WTC11 (cell line): ENCODE results near the gene PFKP. TPM values are rescaled to one million over a fixed set of nuclear protein-coding genes. Genes with fewer than 3 reads are reported as not detected.

Experiments
- ATAC-seq: fragments of 200-7000 bp; cut with Tn5 transposase; 2 replicates; pipeline ENCODE4 v1.10.0; 2021; ENCODE audit warnings: mild to moderate bottlenecking, moderate library complexity
- CTCF ChIA-PET: fragments of 300-600 bp; sonication (Branson Sonifier 250); formaldehyde crosslinking; loops from one replicate; lab custom pipeline; 2021; ENCODE audit warnings: antibody characterized with exemption; lab: Charles Lee
- POLR2A ChIA-PET: fragments of 350-600 bp; sonication (Branson Sonifier 250); formaldehyde crosslinking; loops from one replicate; lab custom pipeline; 2021; ENCODE audit warnings: antibody characterized with exemption; lab: Charles Lee
- DNase-seq: peaks from one replicate; pipeline ENCODE4 v3.0.0; 2021; ENCODE audit warnings: low spot score
- H3K27ac Mint-ChIP-seq: 2 replicates; pipeline ENCODE4 v1.8.0; 2021; ENCODE audit warnings: mixed read lengths
- H3K27me3 Mint-ChIP-seq: 2 replicates; pipeline ENCODE4 v1.8.0; 2021; ENCODE audit warnings: low read depth, mild to moderate bottlenecking, moderate library complexity, mixed read lengths
- H3K36me3 Mint-ChIP-seq: 2 replicates; pipeline ENCODE4 v1.8.0; 2021; ENCODE audit warnings: mixed read lengths
- H3K4me1 Mint-ChIP-seq: 2 replicates; pipeline ENCODE4 v1.8.0; 2022; ENCODE audit warnings: mixed read lengths
- H3K4me3 Mint-ChIP-seq: 2 replicates; pipeline ENCODE4 v1.8.0; 2021; ENCODE audit warnings: mild to moderate bottlenecking, moderate library complexity, mixed read lengths
- H3K9me3 Mint-ChIP-seq: 2 replicates; pipeline ENCODE4 v1.8.0; 2021; ENCODE audit warnings: mixed read lengths
- GABPB1 ChIP-seq: sonication (generic); formaldehyde crosslinking; IDR thresholded peaks from 2 replicates; pipeline ENCODE4 v1.8.1; 2023; ENCODE audit warnings: mild to moderate bottlenecking, missing genetic modification reagents
- HMGXB4 ChIP-seq: sonication (generic); formaldehyde crosslinking; IDR thresholded peaks from 2 replicates; pipeline ENCODE4 v1.8.1; 2023; ENCODE audit warnings: mild to moderate bottlenecking, moderate library complexity, missing genetic modification reagents
- IRF2 ChIP-seq: sonication (generic); formaldehyde crosslinking; IDR thresholded peaks from 2 replicates; pipeline ENCODE4 v1.8.0; 2022; ENCODE audit warnings: low read depth, missing genetic modification reagents, borderline replicate concordance
- MYBL2 ChIP-seq: sonication (generic); formaldehyde crosslinking; IDR thresholded peaks from 2 replicates; pipeline ENCODE4 v1.8.1; 2023; ENCODE audit warnings: mild to moderate bottlenecking, moderate library complexity, missing genetic modification reagents
- NR3C1 ChIP-seq: sonication (generic); formaldehyde crosslinking; conservative IDR thresholded peaks from 2 replicates; pipeline ENCODE4 v1.8.1; 2023; ENCODE audit warnings: low read depth, mild to moderate bottlenecking, missing genetic modification reagents
- OVOL2 ChIP-seq: fragments of 250-450 bp; sonication (Bioruptor Pico); IDR thresholded peaks from 2 replicates; pipeline ENCODE4 v1.9.0; 2021; ENCODE audit warnings: mild to moderate bottlenecking, borderline replicate concordance
- RORB ChIP-seq: fragments of 250-450 bp; sonication (Bioruptor Pico); IDR thresholded peaks from 2 replicates; pipeline ENCODE4 v1.9.0; 2021; ENCODE audit warnings: mild to moderate bottlenecking
- SP1 ChIP-seq: sonication (generic); formaldehyde crosslinking; conservative IDR thresholded peaks from 2 replicates; pipeline ENCODE4 v1.8.1; 2022; ENCODE audit warnings: missing genetic modification reagents
- TEAD4 ChIP-seq: sonication (generic); formaldehyde crosslinking; IDR thresholded peaks from 2 replicates; pipeline ENCODE4 v1.8.0; 2022; ENCODE audit warnings: mild to moderate bottlenecking, missing genetic modification reagents
- ZBTB21 ChIP-seq: sonication (generic); formaldehyde crosslinking; IDR thresholded peaks from 2 replicates; pipeline ENCODE4 v1.8.1; 2023; ENCODE audit warnings: mild to moderate bottlenecking, missing genetic modification reagents, borderline replicate concordance
- ZNF512 ChIP-seq: sonication (generic); formaldehyde crosslinking; IDR thresholded peaks from 2 replicates; pipeline ENCODE4 v1.8.1; 2022; ENCODE audit warnings: missing genetic modification reagents, borderline replicate concordance
- ZNF671 ChIP-seq: fragments of 250-450 bp; sonication (Bioruptor Pico); IDR thresholded peaks from 2 replicates; pipeline ENCODE4 v1.8.0; 2021; ENCODE audit warnings: mild to moderate bottlenecking
- total RNA-seq: library from RNA; stranded (reverse); gene quantifications from 3 replicates; pipeline ENCODE4 v1.2.3, GENCODE V29; 2021
- TF ChIP-seq, protein P1 (sequence below): sonication (generic); formaldehyde crosslinking; conservative IDR thresholded peaks from 2 replicates; pipeline ENCODE4 v1.8.1; 2023; ENCODE audit warnings: mild to moderate bottlenecking, low read depth, missing genetic modification reagents, moderate library complexity
- TF ChIP-seq, protein P2 (sequence below): fragments of 250-450 bp; sonication (Bioruptor Pico); conservative IDR thresholded peaks from 2 replicates; pipeline ENCODE4 v1.9.0; 2021; ENCODE audit warnings: mild to moderate bottlenecking
- TF ChIP-seq, protein P3 (sequence below): sonication (generic); formaldehyde crosslinking; IDR thresholded peaks from 2 replicates; pipeline ENCODE4 v1.8.0; 2022; ENCODE audit warnings: missing genetic modification reagents
- TF ChIP-seq, protein P4 (sequence below): fragments of 200-600 bp; IDR thresholded peaks from 2 replicates; pipeline ENCODE4 v1.8.0; 2022; ENCODE audit warnings: antibody characterized with exemption

Gene PFKP
- total RNA-seq, 1 experiment from 2014 or later, result 127 TPM

DNA sequence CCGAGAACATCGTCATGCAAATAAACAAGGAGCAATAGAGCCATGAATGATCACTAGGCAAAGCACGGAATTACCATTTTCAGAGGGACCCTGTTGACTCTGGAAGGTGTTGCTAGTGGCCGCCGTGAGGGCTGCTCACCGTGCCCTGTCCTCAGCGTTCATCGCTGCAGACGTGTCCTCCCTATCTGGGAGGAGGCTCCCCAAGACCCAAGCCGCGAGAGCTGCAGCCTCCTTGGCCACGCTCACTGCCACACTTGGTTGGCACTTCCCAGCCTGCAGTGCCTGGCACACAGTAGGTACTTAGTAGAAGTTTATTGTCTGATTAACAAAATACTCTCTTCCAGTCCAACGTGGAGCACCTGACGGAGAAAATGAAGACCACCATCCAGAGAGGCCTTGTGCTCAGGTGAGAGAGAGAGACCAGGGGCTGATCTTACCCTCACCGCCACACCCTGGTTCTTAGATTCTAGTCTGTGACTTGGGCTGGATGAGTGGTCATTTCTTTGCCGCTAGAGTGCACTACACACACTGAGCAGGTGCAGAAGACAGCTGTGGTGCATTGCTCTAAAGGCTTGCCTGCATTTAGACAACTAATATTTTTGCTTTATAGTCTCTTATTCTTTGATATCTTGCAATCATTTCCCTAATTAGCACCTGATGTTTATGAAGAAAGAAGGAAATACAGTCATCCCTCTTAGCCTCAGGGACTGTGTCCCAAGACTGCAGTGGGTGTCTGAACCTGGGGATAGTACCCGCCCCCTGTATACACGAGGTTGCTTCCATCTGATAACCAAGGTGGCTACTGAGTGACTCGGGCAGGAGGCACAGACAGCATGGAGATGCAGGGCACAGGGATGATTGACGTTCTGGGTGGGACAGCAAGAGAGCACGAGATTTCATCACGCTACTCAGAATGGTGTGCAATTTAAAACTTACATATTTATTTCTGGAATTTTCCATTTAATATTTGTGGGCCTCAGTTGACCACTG, 65.0 kb downstream of the PFKP start:
- H3K27ac Mint-ChIP-seq, result no peak overlapping the region; the same call in 1 of the 2 replicates
- no peak for DNase-seq
- H3K36me3 Mint-ChIP-seq, result peaks cover 83% of the 10 kb centered on the region
- POLR2A ChIA-PET, result interaction anchor here (0.5 kb wide), 1 partner anchor 318 kb away, joined by 3 read pairs; no protein-coding TSS in a partner anchor
- no peaks in the 10 kb centered on the region for H3K9me3 Mint-ChIP-seq
- TF ChIP-seq RORB (CRISPR knock-in tag), result no peak
- no peak for TF ChIP-seq ZNF512 (CRISPR knock-in tag)
- no peak for TF ChIP-seq NR3C1
- TF ChIP-seq TEAD4 (CRISPR knock-in tag), result no peak
- TF ChIP-seq, protein P1, sequence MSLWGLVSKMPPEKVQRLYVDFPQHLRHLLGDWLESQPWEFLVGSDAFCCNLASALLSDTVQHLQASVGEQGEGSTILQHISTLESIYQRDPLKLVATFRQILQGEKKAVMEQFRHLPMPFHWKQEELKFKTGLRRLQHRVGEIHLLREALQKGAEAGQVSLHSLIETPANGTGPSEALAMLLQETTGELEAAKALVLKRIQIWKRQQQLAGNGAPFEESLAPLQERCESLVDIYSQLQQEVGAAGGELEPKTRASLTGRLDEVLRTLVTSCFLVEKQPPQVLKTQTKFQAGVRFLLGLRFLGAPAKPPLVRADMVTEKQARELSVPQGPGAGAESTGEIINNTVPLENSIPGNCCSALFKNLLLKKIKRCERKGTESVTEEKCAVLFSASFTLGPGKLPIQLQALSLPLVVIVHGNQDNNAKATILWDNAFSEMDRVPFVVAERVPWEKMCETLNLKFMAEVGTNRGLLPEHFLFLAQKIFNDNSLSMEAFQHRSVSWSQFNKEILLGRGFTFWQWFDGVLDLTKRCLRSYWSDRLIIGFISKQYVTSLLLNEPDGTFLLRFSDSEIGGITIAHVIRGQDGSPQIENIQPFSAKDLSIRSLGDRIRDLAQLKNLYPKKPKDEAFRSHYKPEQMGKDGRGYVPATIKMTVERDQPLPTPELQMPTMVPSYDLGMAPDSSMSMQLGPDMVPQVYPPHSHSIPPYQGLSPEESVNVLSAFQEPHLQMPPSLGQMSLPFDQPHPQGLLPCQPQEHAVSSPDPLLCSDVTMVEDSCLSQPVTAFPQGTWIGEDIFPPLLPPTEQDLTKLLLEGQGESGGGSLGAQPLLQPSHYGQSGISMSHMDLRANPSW, result no peak
- TF ChIP-seq MYBL2 (CRISPR knock-in tag), result no peak
- no peak for TF ChIP-seq ZBTB21
- no peak for TF ChIP-seq SP1 (CRISPR knock-in tag)
- no peak for TF ChIP-seq HMGXB4 (CRISPR knock-in tag)
- TF ChIP-seq GABPB1 (CRISPR knock-in tag), result no peak
- no peak for TF ChIP-seq ZNF671
- TF ChIP-seq IRF2 (CRISPR knock-in tag), result no peak
- TF ChIP-seq, protein P2, sequence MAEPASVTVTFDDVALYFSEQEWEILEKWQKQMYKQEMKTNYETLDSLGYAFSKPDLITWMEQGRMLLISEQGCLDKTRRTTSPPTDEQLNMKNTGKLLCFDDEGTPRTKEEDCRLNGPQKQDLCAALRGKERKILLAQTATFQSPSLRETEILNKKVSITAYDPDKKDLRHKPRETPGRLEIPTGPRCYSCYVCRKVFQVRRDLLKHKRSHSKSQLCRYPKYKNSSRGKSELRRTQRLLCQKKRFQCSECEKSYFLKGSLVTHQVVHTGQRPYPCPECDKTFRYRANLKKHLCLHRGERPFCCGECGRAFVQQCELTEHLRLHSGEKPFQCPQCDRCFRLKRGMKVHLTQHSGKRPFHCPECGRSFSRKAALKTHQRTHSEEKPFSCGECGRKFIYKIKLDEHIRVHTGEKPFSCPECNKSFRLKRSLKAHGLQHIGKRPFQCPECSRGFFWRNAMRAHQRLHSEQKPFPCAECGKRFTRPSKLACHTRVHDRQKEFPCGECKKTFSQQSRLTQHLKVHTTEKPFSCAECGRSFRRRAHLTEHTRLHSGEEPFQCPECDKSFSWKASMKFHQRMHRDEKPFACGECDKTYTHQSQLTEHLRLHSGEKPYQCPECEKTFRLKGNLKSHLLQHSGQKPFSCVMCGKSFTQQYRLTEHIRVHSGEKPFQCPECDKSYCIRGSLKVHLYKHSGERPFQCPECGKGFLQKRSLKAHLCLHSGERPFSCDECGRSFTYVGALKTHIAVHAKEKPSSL (CRISPR knock-in tag), result no peak
- TF ChIP-seq, protein P3, sequence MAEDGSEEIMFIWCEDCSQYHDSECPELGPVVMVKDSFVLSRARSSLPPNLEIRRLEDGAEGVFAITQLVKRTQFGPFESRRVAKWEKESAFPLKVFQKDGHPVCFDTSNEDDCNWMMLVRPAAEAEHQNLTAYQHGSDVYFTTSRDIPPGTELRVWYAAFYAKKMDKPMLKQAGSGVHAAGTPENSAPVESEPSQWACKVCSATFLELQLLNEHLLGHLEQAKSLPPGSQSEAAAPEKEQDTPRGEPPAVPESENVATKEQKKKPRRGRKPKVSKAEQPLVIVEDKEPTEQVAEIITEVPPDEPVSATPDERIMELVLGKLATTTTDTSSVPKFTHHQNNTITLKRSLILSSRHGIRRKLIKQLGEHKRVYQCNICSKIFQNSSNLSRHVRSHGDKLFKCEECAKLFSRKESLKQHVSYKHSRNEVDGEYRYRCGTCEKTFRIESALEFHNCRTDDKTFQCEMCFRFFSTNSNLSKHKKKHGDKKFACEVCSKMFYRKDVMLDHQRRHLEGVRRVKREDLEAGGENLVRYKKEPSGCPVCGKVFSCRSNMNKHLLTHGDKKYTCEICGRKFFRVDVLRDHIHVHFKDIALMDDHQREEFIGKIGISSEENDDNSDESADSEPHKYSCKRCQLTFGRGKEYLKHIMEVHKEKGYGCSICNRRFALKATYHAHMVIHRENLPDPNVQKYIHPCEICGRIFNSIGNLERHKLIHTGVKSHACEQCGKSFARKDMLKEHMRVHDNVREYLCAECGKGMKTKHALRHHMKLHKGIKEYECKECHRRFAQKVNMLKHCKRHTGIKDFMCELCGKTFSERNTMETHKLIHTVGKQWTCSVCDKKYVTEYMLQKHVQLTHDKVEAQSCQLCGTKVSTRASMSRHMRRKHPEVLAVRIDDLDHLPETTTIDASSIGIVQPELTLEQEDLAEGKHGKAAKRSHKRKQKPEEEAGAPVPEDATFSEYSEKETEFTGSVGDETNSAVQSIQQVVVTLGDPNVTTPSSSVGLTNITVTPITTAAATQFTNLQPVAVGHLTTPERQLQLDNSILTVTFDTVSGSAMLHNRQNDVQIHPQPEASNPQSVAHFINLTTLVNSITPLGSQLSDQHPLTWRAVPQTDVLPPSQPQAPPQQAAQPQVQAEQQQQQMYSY (CRISPR knock-in tag), result no peak
- TF ChIP-seq, protein P4, sequence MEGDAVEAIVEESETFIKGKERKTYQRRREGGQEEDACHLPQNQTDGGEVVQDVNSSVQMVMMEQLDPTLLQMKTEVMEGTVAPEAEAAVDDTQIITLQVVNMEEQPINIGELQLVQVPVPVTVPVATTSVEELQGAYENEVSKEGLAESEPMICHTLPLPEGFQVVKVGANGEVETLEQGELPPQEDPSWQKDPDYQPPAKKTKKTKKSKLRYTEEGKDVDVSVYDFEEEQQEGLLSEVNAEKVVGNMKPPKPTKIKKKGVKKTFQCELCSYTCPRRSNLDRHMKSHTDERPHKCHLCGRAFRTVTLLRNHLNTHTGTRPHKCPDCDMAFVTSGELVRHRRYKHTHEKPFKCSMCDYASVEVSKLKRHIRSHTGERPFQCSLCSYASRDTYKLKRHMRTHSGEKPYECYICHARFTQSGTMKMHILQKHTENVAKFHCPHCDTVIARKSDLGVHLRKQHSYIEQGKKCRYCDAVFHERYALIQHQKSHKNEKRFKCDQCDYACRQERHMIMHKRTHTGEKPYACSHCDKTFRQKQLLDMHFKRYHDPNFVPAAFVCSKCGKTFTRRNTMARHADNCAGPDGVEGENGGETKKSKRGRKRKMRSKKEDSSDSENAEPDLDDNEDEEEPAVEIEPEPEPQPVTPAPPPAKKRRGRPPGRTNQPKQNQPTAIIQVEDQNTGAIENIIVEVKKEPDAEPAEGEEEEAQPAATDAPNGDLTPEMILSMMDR, result no peak
- no peak for TF ChIP-seq OVOL2 (CRISPR knock-in tag)
- TF ChIP-seq, all 79 proteins: peak for 0
- Mint-ChIP-seq H3K4me3 (no peak overlapping the region), H3K27me3 (no peaks in the 10 kb centered on the region), H3K4me1 (no peaks in the 10 kb centered on the region)
- CTCF ChIA-PET, result no interaction called here
- no peak for ATAC-seq
